Gastroesophageal sphincter (tissue), 4 donors: ENCODE results near the gene UBR3. TPM values are rescaled to one million over a fixed set of nuclear protein-coding genes. Genes with fewer than 3 reads are reported as not detected.
"Not testable (repeated sequence)": the region's sequence is repeated elsewhere in the genome, so short reads cannot be mapped to it uniquely, and the experiment has no call there.

Experiments
- ATAC-seq: fragments of 150-250 bp; one replicate; pipeline ENCODE4 v1.9.1; 2016; ENCODE audit warnings: mild to moderate bottlenecking, moderate library complexity
- H3K27ac ChIP-seq, 4 donors: fragments of 200-600 bp; sonication (generic) in 3 of 4; 1 replicate in 3 of 4; 2 replicates in 1 of 4; pipeline ENCODE4 v1.5.1; 2016 to 2019
- H3K27me3 ChIP-seq: fragments of 200-600 bp; sonication (generic); one replicate; pipeline ENCODE4 v1.5.1; 2019
- H3K36me3 ChIP-seq, 2 donors: fragments of 200-600 bp; sonication (generic); one replicate each; pipeline ENCODE4 v1.5.1; 2019; ENCODE audit warnings: control low read depth in 1 of 2
- H3K4me1 ChIP-seq, 3 donors: fragments of 200-600 bp; sonication (generic); 1 replicate in 2 of 3; 2 replicates in 1 of 3; pipeline ENCODE4 v1.5.1; 2016 to 2019; ENCODE audit warnings: control low read depth in 2 of 3
- H3K4me3 ChIP-seq, 2 donors: fragments of 200-600 bp; sonication (generic); one replicate each; pipeline ENCODE4 v1.5.1; 2019; ENCODE audit warnings: mild to moderate bottlenecking in 1 of 2, moderate library complexity in 1 of 2
- H3K9me3 ChIP-seq, 3 donors: fragments of 200-600 bp; sonication (generic); one replicate each; pipeline ENCODE4 v1.5.1; 2017 to 2019; ENCODE audit warnings: control low read depth in 2 of 3
- CTCF ChIP-seq, 4 experiments: fragments of 200-600 bp in 2 of 4; fragments of 450-650 bp in 2 of 4; sonication (generic) in 1 of 4; IDR thresholded peaks; one replicate each; pipeline ENCODE4 v1.5.1; 2017 to 2019; ENCODE audit warnings: antibody characterized with exemption in 4 of 4, mild to moderate bottlenecking in 2 of 4, moderate library complexity in 2 of 4
- EP300 ChIP-seq: sonication (generic); formaldehyde crosslinking; IDR thresholded peaks from one replicate; pipeline ENCODE4 v1.6.1; 2017; ENCODE audit warnings: antibody characterized with exemption, mild to moderate bottlenecking
- POLR2A ChIP-seq, 2 donors: fragments of 450-650 bp; IDR thresholded peaks; one replicate each; pipeline ENCODE4 v1.6.1; 2017; ENCODE audit warnings: antibody characterized with exemption in 2 of 2, mild to moderate bottlenecking in 2 of 2, moderate library complexity in 1 of 2
- POLR2AphosphoS5 ChIP-seq: sonication (generic); formaldehyde crosslinking; IDR thresholded peaks from one replicate; pipeline ENCODE4 v1.6.1; 2017; ENCODE audit warnings: antibody characterized with exemption
- WGBS, 2 donors: methylation state at CpG; one replicate each; pipeline ENCODE4 v1.1.5; 2018; ENCODE audit warnings: low coverage in 1 of 2; 5-methylcytosine and 5-hydroxymethylcytosine counted together
- total RNA-seq, 4 donors: library from RNA; depleted of rRNA; stranded (reverse); fragments of >200 nt; gene quantifications; one replicate each; pipeline ENCODE4 v1.1.0, GENCODE V29; 2016

UBR3 gene
- total RNA-seq, 4 donors from 2014 or later, result 52.9 to 122 (median 66.9) TPM

- Histone ChIP-seq H3K36me3 (peaks cover 0 to 46% of the 10 kb centered on the region in 2 donors), H3K4me3 (no peak overlapping the region), H3K27me3 (no peaks in the 10 kb centered on the region), H3K27ac (no peak overlapping the region), H3K4me1 (no peaks in the 10 kb centered on the region), H3K9me3 (no peaks in the 10 kb centered on the region)
- TF ChIP-seq POLR2AphosphoS5, result no peak
- TF ChIP-seq EP300, result no peak
- no peak for ATAC-seq
These were observed 89.4 kb downstream of the UBR3 start for GRCh38 chr2:169916623-169917022.

DNA sequence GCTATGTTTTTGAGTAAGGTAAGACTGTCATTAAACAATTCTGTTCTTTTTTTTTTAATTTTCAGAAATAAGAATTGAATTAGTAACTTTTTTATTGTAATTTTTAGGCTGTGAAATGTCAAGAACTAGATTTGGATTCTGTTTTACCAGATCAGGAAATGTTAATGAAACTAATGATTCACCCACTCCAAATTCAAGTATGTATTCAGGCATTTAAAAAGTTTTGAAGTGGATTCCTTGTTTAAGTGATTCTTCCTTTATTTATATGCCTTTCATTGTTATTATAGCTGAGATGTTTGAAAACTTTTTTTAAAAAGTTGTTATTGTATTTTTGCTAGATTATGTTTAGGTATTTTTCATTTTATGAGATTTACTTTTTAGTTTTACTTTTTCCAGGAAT, 96.7 kb downstream of the UBR3 start:
- no peaks in the 10 kb centered on the region for H3K9me3 ChIP-seq
- no peaks in the 10 kb centered on the region for H3K27me3 ChIP-seq
- peaks cover 5 to 45% of the 10 kb centered on the region in 2 donors for H3K36me3 ChIP-seq
- H3K4me3 ChIP-seq, result no peak overlapping the region
- no peak overlapping the region for H3K27ac ChIP-seq
- TF ChIP-seq POLR2A (IDR thresholded peaks at IDR 0.05), result no peak
- TF ChIP-seq EP300, result no peak
- TF ChIP-seq POLR2AphosphoS5, result no peak
- no peak for TF ChIP-seq CTCF (IDR thresholded peaks at IDR 0.05)
- ATAC-seq, result no peak
- H3K4me1 ChIP-seq, result no peaks in the 10 kb centered on the region

DNA sequence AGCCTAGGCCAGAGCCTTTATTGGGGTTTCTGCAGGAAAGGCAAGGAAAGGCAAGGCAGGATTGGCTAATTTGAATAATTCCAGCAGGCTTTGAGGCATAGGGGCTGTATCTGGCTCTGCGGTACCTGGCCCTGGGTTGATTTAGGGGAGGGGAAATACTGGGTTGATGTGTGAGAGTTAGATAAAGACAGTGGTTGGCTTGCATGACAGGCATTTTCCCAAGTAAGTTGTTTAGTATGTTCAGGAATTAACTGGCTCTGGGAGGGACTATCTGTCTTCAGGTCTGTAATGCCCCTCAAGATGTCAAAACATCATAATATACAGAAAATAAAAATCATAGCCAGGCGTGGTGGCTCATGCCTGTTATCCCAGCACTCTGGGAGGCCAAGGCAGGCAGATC, 98.7 kb downstream of the UBR3 start:
- 89 to 95% methylated on average over 1 to 2 of the region's 2 CpGs for WGBS, 2 donors
- H3K4me1 ChIP-seq, result no peaks in the 10 kb centered on the region
- no peak for ATAC-seq
- H3K36me3 ChIP-seq, result peaks cover 5 to 47% of the 10 kb centered on the region in 2 donors
- no peak for TF ChIP-seq EP300
- TF ChIP-seq CTCF (IDR thresholded peaks at IDR 0.05), result no peak
- no peak for TF ChIP-seq POLR2AphosphoS5
- TF ChIP-seq POLR2A (IDR thresholded peaks at IDR 0.05), result no peak
- H3K4me3 ChIP-seq, result no peak overlapping the region
- no peak overlapping the region for H3K27ac ChIP-seq
- H3K27me3 ChIP-seq, result no peaks in the 10 kb centered on the region
- H3K9me3 ChIP-seq, result no peaks in the 10 kb centered on the region

DNA sequence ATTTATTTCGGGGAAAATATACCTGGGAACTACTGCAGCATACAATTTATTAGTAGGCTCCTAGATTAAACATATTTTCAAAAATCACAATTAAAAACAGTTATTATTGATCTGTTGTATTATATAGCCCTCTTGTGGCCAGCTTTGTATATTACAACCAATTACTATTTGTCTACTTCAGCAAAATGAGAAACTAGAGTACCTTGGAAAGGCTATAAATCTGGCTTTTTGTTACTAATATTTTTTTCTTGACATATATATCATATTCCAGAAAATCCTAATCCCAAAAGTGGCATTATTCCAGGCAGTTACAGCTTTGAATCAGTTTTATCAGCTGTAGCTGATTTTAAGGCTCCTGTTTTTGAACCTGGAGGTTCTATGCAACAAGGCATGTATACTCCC, 101.2 kb downstream of the UBR3 start:
- 38 to 39% methylated on average over 1 of the region's 1 CpG for WGBS, 2 donors
- no peak for TF ChIP-seq POLR2AphosphoS5
- no peak for TF ChIP-seq POLR2A (IDR thresholded peaks at IDR 0.05)
- no peak for TF ChIP-seq EP300
- TF ChIP-seq CTCF (IDR thresholded peaks at IDR 0.05), result peak; percentile 60 to 73 (median 66)
- Histone ChIP-seq H3K4me1 (no peaks in the 10 kb centered on the region), H3K27me3 (no peaks in the 10 kb centered on the region), H3K36me3 (peaks cover 5 to 47% of the 10 kb centered on the region in 2 donors), H3K4me3 (no peak overlapping the region), H3K27ac (no peak overlapping the region), H3K9me3 (no peaks in the 10 kb centered on the region)
- no peak for ATAC-seq

DNA sequence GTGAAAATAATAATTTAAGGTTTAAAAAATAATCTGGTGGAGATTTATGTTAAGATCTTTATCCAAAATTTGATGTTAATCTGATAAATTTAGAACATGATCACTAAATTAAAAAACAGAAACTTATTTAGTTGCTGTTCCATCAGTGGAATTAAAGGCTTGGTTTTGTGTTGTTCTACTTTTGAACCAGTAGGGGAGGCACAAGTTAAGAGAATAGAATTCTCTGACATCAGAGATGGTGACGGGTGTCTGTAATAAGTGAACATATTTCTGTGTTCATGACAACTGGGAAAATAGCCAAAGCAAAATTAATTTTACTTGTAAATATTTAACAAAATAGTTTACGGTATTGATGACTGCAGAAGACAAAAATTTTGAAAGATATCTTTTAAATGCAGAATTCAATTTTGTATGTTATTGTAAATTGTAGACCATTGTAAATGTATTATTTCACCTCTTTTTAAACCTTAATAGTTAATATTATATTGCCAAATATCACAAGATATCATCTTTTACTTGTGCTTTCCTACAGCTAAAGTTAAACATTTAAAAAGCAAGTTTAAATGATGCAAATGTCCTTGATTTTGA, 106.0 kb downstream of the UBR3 start:
- no peaks in the 10 kb centered on the region for H3K27me3 ChIP-seq
- H3K4me1 ChIP-seq, result no peaks in the 10 kb centered on the region
- H3K9me3 ChIP-seq, result no peaks in the 10 kb centered on the region
- no peak for ATAC-seq
- H3K4me3 ChIP-seq, result no peak overlapping the region
- WGBS, 2 donors, result 28 to 29% methylated on average over 2 of the region's 2 CpGs
- TF ChIP-seq CTCF (IDR thresholded peaks at IDR 0.05), result peak; percentile 45 to 82 (median 69)
- no peak for TF ChIP-seq POLR2A (IDR thresholded peaks at IDR 0.05)
- H3K36me3 ChIP-seq, result peaks cover 0 to 33% of the 10 kb centered on the region in 2 donors
- no peak overlapping the region for H3K27ac ChIP-seq

GRCh38 chr2:169936652-169937051, 109.4 kb downstream of the UBR3 start:
- not testable (repeated sequence) for H3K27ac ChIP-seq, H3K27me3 ChIP-seq, H3K4me1 ChIP-seq, ATAC-seq, H3K9me3 ChIP-seq, H3K4me3 ChIP-seq
- peaks cover 0 to 25% of the 10 kb centered on the region in 2 donors for H3K36me3 ChIP-seq
- WGBS, 2 donors, result 83 to 90% methylated on average over 1 to 2 of the region's 5 CpGs
